HepG2 (cell line): ENCODE data around the gene ADAT3. TPM values are rescaled to one million over a fixed set of nuclear protein-coding genes. Genes with fewer than 3 reads are reported as not detected.

ENCODE experiments used
- ATAC-seq: fragments of 200-7000 bp; cut with Tn5 transposase; 3 replicates; pipeline ENCODE4 v1.9.1; 2020; ENCODE audit warnings: mild to moderate bottlenecking, moderate library complexity
- BruUV-seq: library from RNA; stranded (reverse); fragments of 400-500 nt; replicated peaks from 2 replicates; lab custom pipeline; 2021; lab: Mats Ljungman, UMichigan
- CTCF ChIA-PET: fragments of 300-600 bp; formaldehyde crosslinking; extraction: SDS; loops from one replicate; lab custom pipeline; 2021; ENCODE audit warnings: low total read pairs, inconsistent platforms, low intra/inter-chr PET ratio; lab: Yijun Ruan, JAX
- POLR2A ChIA-PET: fragments of 350-600 bp; sonication (Branson Sonifier 250); formaldehyde crosslinking; loops from one replicate; lab custom pipeline; 2020; ENCODE audit warnings: antibody characterized with exemption, inconsistent platforms; lab: Yijun Ruan, JAX
- DNase-seq: peaks from one replicate; pipeline ENCODE4 v3.0.0-alpha.2; 2015; ENCODE audit warnings: low spot score
- FAIRE-seq: peaks from 3 replicates; lab custom pipeline; 2011; peaks lifted over from hg19 to GRCh38; lab: Jason Lieb, UNC
- H2AFZ ChIP-seq: one replicate; pipeline ENCODE4 v1.6.1; 2011; ENCODE audit warnings: low read length, inconsistent platforms
- H3K27ac ChIP-seq: fragments of 300-600 bp; 3 replicates; pipeline ENCODE4 v1.8.0; 2011; ENCODE audit warnings: mixed run types, mild to moderate bottlenecking, mixed read lengths, low read length, inconsistent platforms; ENCODE audit not compliant: insufficient read depth; ENCODE audit errors: extremely low read length
- H3K27me3 ChIP-seq, 2 experiments: fragments of 200-600 bp in 1 of 2; 2 replicates in 1 of 2; 3 replicates in 1 of 2; pipeline versions ENCODE4 v1.6.0 to v1.8.0; 2011; ENCODE audit warnings: low read length in 2 of 2, mild to moderate bottlenecking in 2 of 2, moderate library complexity in 2 of 2, inconsistent platforms in 1 of 2; ENCODE audit not compliant: insufficient read depth in 2 of 2, control insufficient read depth in 1 of 2
- H3K36me3 ChIP-seq, 2 experiments: fragments of 200-600 bp in 1 of 2; replicated peaks in 1 of 2; 2 replicates in 1 of 2; 3 replicates in 1 of 2; pipeline versions ENCODE4 v1.5.1 to v1.8.0; 2011; ENCODE audit warnings: low read length in 2 of 2, inconsistent platforms in 1 of 2; ENCODE audit not compliant: insufficient read depth in 2 of 2, control insufficient read depth in 1 of 2
- H3K4me1 ChIP-seq: 2 replicates; pipeline ENCODE4 v1.5.1; 2012; ENCODE audit warnings: low read length, inconsistent platforms; ENCODE audit not compliant: insufficient read depth
- H3K4me2 ChIP-seq: 2 replicates; pipeline ENCODE4 v1.6.0; 2011; ENCODE audit warnings: low read depth, low read length, inconsistent platforms
- H3K4me3 ChIP-seq, 3 experiments: fragments of 200-600 bp in 1 of 3; sonication (generic), shearing (Covaris generic) in 1 of 3; replicated peaks in 1 of 3; 2 replicates each; pipeline ENCODE4 v1.5.1; 2011 to 2016; ENCODE audit warnings: low read length in 3 of 3, inconsistent platforms in 2 of 3, low read depth in 2 of 3, mild to moderate bottlenecking in 2 of 3, control low read depth in 1 of 3, mixed read lengths in 1 of 3; ENCODE audit not compliant: insufficient read depth in 1 of 3
- H3K79me2 ChIP-seq: one replicate; pipeline ENCODE4 v1.6.1; 2011; ENCODE audit warnings: low read length, inconsistent platforms; ENCODE audit not compliant: insufficient read depth
- H3K9ac ChIP-seq: 2 replicates; pipeline ENCODE4 v1.6.0; 2011; ENCODE audit warnings: mild to moderate bottlenecking, low read depth, low read length, inconsistent platforms; ENCODE audit not compliant: insufficient read depth
- H3K9me3 ChIP-seq: 2 replicates; pipeline ENCODE4 v1.5.1; 2012; ENCODE audit warnings: mild to moderate bottlenecking, low read length
- H4K20me1 ChIP-seq: 2 replicates; pipeline ENCODE4 v1.6.0; 2011; ENCODE audit warnings: inconsistent platforms, mild to moderate bottlenecking, low read length, moderate library complexity; ENCODE audit not compliant: insufficient read depth
- ATF2 ChIP-seq: sonication (generic); formaldehyde crosslinking; IDR thresholded peaks from 2 replicates; pipeline ENCODE4 v1.4.0; 2020; ENCODE audit warnings: missing genetic modification reagents
- ETS1 ChIP-seq: sonication (generic); formaldehyde crosslinking; IDR thresholded peaks from 2 replicates; pipeline ENCODE4 v1.4.0; 2020; ENCODE audit warnings: missing genetic modification reagents
- FOXA1 ChIP-seq, 2 experiments: fragments of 450-650 bp in 1 of 2; sonication (generic) in 1 of 2; formaldehyde crosslinking in 1 of 2; IDR thresholded peaks; 2 replicates each; pipeline versions ENCODE4 v1.4.0 to v1.6.1; 2016 to 2020; ENCODE audit warnings: missing genetic modification reagents in 1 of 2
- GMEB2 ChIP-seq: IDR thresholded peaks from 2 replicates; pipeline ENCODE4 v1.6.1; 2016; ENCODE audit warnings: missing biosample characterization, missing genetic modification reagents, low read depth
- KAT7 ChIP-seq: IDR thresholded peaks from 2 replicates; pipeline ENCODE4 v1.6.1; 2018; ENCODE audit warnings: borderline replicate concordance, missing compliant biosample characterization
- KLF13 ChIP-seq: sonication (generic); formaldehyde crosslinking; IDR thresholded peaks from 2 replicates; pipeline ENCODE4 v1.4.0; 2020; ENCODE audit warnings: mild to moderate bottlenecking, missing genetic modification reagents
- KLF6 ChIP-seq: IDR thresholded peaks from 2 replicates; pipeline ENCODE4 v1.8.0; 2016; ENCODE audit warnings: missing biosample characterization, missing genetic modification reagents
- MTF2 ChIP-seq: sonication (generic); formaldehyde crosslinking; IDR thresholded peaks from 2 replicates; pipeline ENCODE4 v1.5.0; 2020; ENCODE audit warnings: missing genetic modification reagents, borderline replicate concordance
- MXI1 ChIP-seq: IDR thresholded peaks from 3 replicates; pipeline ENCODE4 v1.6.1; 2012; ENCODE audit warnings: low read depth, low read length, inconsistent platforms, borderline replicate concordance
- PTBP1 ChIP-seq: fragments of 200-400 bp; formaldehyde crosslinking; IDR thresholded peaks from 2 replicates; pipeline ENCODE4 v1.6.1; 2018; ENCODE audit warnings: low read length, low read depth; ENCODE audit not compliant: poor library complexity, severe bottlenecking
- SNAPC2 ChIP-seq: sonication (generic); formaldehyde crosslinking; IDR thresholded peaks from 2 replicates; pipeline ENCODE4 v1.8.1; 2022; ENCODE audit warnings: mild to moderate bottlenecking, missing genetic modification reagents
- XBP1 ChIP-seq: sonication (generic); formaldehyde crosslinking; IDR thresholded peaks from 2 replicates; pipeline ENCODE4 v1.5.0; 2020; ENCODE audit warnings: missing genetic modification reagents
- ZNF230 ChIP-seq: sonication (generic); formaldehyde crosslinking; IDR thresholded peaks from 2 replicates; pipeline ENCODE4 v1.4.0; 2020; ENCODE audit warnings: mild to moderate bottlenecking, missing genetic modification reagents
- ZNF343 ChIP-seq: sonication (generic); formaldehyde crosslinking; IDR thresholded peaks from 2 replicates; pipeline ENCODE4 v1.4.0; 2020; ENCODE audit warnings: mild to moderate bottlenecking, missing genetic modification reagents
- ZNF543 ChIP-seq: sonication (generic); formaldehyde crosslinking; IDR thresholded peaks from 2 replicates; pipeline ENCODE4 v1.4.0; 2020; ENCODE audit warnings: mild to moderate bottlenecking, missing genetic modification reagents
- ZSCAN5A ChIP-seq: sonication (generic); formaldehyde crosslinking; IDR thresholded peaks from 2 replicates; pipeline ENCODE4 v1.8.0; 2022; ENCODE audit warnings: mild to moderate bottlenecking, missing genetic modification reagents, borderline replicate concordance
- WGBS: methylation state at CpG from one replicate; pipeline ENCODE4 v1.1.6; 2017; ENCODE audit warnings: low lambda C conversion rate; 5-methylcytosine and 5-hydroxymethylcytosine counted together
- in situ Hi-C: cut with HindIII; loops from 2 replicates; pipeline ENCODE4 v1.10.0; 2017; ENCODE audit warnings: low pct_unique_long_range_greater_than_20kb; ENCODE audit not compliant: extremely low pct_ligation_motif_present
- intact Hi-C: fragments of 100-400 bp; cut with micrococcal nuclease; formaldehyde crosslinking; loops from one replicate; pipeline ENCODE4 v1.10.0; 2022; ENCODE audit not compliant: unreplicated experiment
- polyA plus RNA-seq, 8 experiments: library from polyadenylated mRNA; depleted of rRNA in 3 of 8; stranded (reverse) in 7 of 8; unstranded in 1 of 8; fragments of >200 nt; fragmentation: Illumina TruSeq in 4 of 8; extraction: Trizol in 4 of 8; gene quantifications; 2 replicates each; pipeline versions ENCODE4 v1.2.1 to v1.2.3, GENCODE V29; 2011 to 2016; ENCODE audit warnings: low read depth in 4 of 8, missing spikeins in 1 of 8, mixed read lengths in 1 of 8; ENCODE audit not compliant: insufficient read depth in 1 of 8
- total RNA-seq, 5 experiments: library from RNA; depleted of rRNA; stranded (reverse); fragments of >200 nt; fragmentation: Illumina TruSeq; extraction: Trizol; gene quantifications; 2 replicates each; pipeline ENCODE4 v1.2.3, GENCODE V29; 2016; ENCODE audit warnings: low read depth in 1 of 5
- TF ChIP-seq, protein P1 (sequence below): sonication (generic); formaldehyde crosslinking; IDR thresholded peaks from 2 replicates; pipeline ENCODE4 v1.4.0; 2020; ENCODE audit warnings: missing genetic modification reagents, borderline replicate concordance

The ADAT3 gene
- total and polyA plus RNA-seq, 2 of the 13 experiments (the other 11 are each of a cell fraction or from before 2014, with no cell fraction given), result 0.95 to 3.5 TPM

- Histone ChIP-seq H3K27me3 (no peaks in the 10 kb centered on the region; a peak in 1 of 5 replicates), H2AFZ (no peak overlapping the region), H3K27ac (no peak overlapping the region), H3K4me2 (no peak overlapping the region), H3K4me3 (no peak overlapping the region), H4K20me1 (peaks cover 55% of the 10 kb centered on the region), H3K36me3 (0 out of 5 replicates have a peak, but pooled peaks cover 2 to 3% of the 10 kb centered on the region in 2 experiments), H3K9me3 (no peaks in the 10 kb centered on the region), H3K79me2 (peaks cover 49% of the 10 kb centered on the region), H3K4me1 (peaks cover 52% of the 10 kb centered on the region), H3K9ac (no peak overlapping the region)
- no TSS peak for BruUV-seq
- FAIRE-seq (no peak), DNase-seq (no peak), ATAC-seq (no peak)
- in situ Hi-C loops (no loop called here), intact Hi-C loops (no loop called here)
- ChIA-PET POLR2A (interaction anchor here (1.2 kb wide), 1 partner anchor 366 kb away, joined by 4 read pairs; no protein-coding TSS in a partner anchor), CTCF (no interaction called here)
- no CpG with 5 or more reads among the region's 6 CpGs for WGBS
- no peak for TF ChIP-seq KLF13 (CRISPR knock-in tag)
- TF ChIP-seq ZNF230 (CRISPR knock-in tag), result no peak
- no peak for TF ChIP-seq MXI1
- no peak for TF ChIP-seq KLF6 (CRISPR knock-in tag)
- TF ChIP-seq ZNF543 (CRISPR knock-in tag), result no peak
- TF ChIP-seq ETS1 (CRISPR knock-in tag), result no peak
- no peak for TF ChIP-seq ATF2 (CRISPR knock-in tag)
- TF ChIP-seq, protein P1, sequence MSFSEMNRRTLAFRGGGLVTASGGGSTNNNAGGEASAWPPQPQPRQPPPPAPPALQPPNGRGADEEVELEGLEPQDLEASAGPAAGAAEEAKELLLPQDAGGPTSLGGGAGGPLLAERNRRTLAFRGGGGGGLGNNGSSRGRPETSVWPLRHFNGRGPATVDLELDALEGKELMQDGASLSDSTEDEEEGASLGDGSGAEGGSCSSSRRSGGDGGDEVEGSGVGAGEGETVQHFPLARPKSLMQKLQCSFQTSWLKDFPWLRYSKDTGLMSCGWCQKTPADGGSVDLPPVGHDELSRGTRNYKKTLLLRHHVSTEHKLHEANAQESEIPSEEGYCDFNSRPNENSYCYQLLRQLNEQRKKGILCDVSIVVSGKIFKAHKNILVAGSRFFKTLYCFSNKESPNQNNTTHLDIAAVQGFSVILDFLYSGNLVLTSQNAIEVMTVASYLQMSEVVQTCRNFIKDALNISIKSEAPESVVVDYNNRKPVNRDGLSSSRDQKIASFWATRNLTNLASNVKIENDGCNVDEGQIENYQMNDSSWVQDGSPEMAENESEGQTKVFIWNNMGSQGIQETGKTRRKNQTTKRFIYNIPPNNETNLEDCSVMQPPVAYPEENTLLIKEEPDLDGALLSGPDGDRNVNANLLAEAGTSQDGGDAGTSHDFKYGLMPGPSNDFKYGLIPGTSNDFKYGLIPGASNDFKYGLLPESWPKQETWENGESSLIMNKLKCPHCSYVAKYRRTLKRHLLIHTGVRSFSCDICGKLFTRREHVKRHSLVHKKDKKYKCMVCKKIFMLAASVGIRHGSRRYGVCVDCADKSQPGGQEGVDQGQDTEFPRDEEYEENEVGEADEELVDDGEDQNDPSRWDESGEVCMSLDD (CRISPR knock-in tag), result no peak
- no peak for TF ChIP-seq SNAPC2
- TF ChIP-seq MTF2 (CRISPR knock-in tag), result no peak
- no peak for TF ChIP-seq KAT7
- no peak for TF ChIP-seq PTBP1
- TF ChIP-seq XBP1 (CRISPR knock-in tag), result no peak
- no peak for TF ChIP-seq FOXA1 (IDR thresholded peaks at IDR 0.05)
- TF ChIP-seq FOXA1 (CRISPR knock-in tag; IDR thresholded peaks at IDR 0.05), result no peak
- TF ChIP-seq GMEB2 (CRISPR knock-in tag), result no peak
- no peak for TF ChIP-seq ZNF343 (CRISPR knock-in tag)
- TF ChIP-seq ZSCAN5A (CRISPR knock-in tag), result no peak
Measured at GRCh38 chr19:1856345-1856697, 48.9 kb upstream of the ADAT3 start.
